Measurements from ENCODE around the gene PPP1R9B. TPM values are rescaled to one million over a fixed set of nuclear protein-coding genes. Genes with fewer than 3 reads are reported as not detected.

The PPP1R9B gene
- total RNA-seq, 1 experiment from 2014 or later: 112 TPM

GRCh38 chr17:50148226-50149090 lies 2.0 kb downstream of the PPP1R9B start:
- ChIA-PET RAD21 (ENCODE audit: low non-redundant PET in 1 of 2, low total read pairs in 2 of 2, uncharacterized antibody in 2 of 2, unreplicated experiment in 2 of 2) (no interaction called here), CTCF (interaction anchor here (0.7 to 2.3 kb wide), 3 partner anchors 13 to 21 kb away, joined by 5 read pairs; no protein-coding TSS in a partner anchor), POLR2A (no interaction called here)
- Histone ChIP-seq H3K9me2 (ENCODE audit: insufficient read depth) (no peaks in the 10 kb centered on the region), H3K4me1 (ENCODE audit: control insufficient read depth in 1 of 2, insufficient read depth in 2 of 2, low read length in 2 of 2) (peaks cover 21 to 46% of the 10 kb centered on the region in 2 experiments), H3K4me2 (ENCODE audit: low read length) (peak overlapping the region; percentile 92), H2AFZ (ENCODE audit: low read depth, low read length, poor library complexity, severe bottlenecking) (no peak overlapping the region), H4K20me1 (ENCODE audit: insufficient read depth) (no peaks in the 10 kb centered on the region), H3K4me3 (replicated peaks in 1 of 2; ENCODE audit: low read depth in 1 of 2, low read length in 2 of 2) (peak overlapping the region; percentile 76 to 97), H3K9me3 (ENCODE audit: control insufficient read depth in 1 of 2, insufficient read depth in 1 of 2, low read depth in 1 of 2, low read length in 2 of 2) (no peaks in the 10 kb centered on the region), H3K27me3 (ENCODE audit: insufficient read depth, low read length) (no peaks in the 10 kb centered on the region), H3K9ac (ENCODE audit: low read length) (peak overlapping the region; percentile 74), H3K79me2 (ENCODE audit: insufficient read depth, low read length) (peaks cover 73% of the 10 kb centered on the region), H3K27ac (ENCODE audit: low read depth, low read length) (peak overlapping the region; percentile 89), H3K36me3 (ENCODE audit: control insufficient read depth in 1 of 2, insufficient read depth in 2 of 2, low read length in 2 of 2) (peaks cover 28 to 38% of the 10 kb centered on the region in 2 experiments; a peak in 3 of 4 replicates)
- DNase-seq (ENCODE audit: low read depth, low spot score) (no peak), ATAC-seq (peak; percentile 13)
- TF ChIP-seq ZNF274 (IDR thresholded peaks at IDR 0.05; ENCODE audit: low read depth, low read length) (no peak), SP1 (IDR thresholded peaks at IDR 0.05; ENCODE audit: low read depth) (no peak), POLR2AphosphoS5 (IDR thresholded peaks at IDR 0.05; ENCODE audit: low read depth, low read length) (no peak; the same call in 1 of the 2 replicates), MAX (IDR thresholded peaks at IDR 0.05) (peak; percentile 78; the same call in 1 of the 2 replicates), CTCF (IDR thresholded peaks at IDR 0.05 in 2 of 3, conservative IDR thresholded peaks at IDR 0.05 in 1 of 3; ENCODE audit: borderline replicate concordance in 1 of 3, insufficient read depth in 1 of 3, low read depth in 2 of 3, low read length in 2 of 3) (peak in 2 of 3 experiments; percentile 17 to 33; a peak in 3 of 6 replicates), POLR2A (IDR thresholded peaks at IDR 0.05; ENCODE audit: borderline replicate concordance, extremely low read depth, insufficient read depth, insufficient read length) (no peak), ZFX (IDR thresholded peaks at IDR 0.05) (no peak)
- intact Hi-C loops (cut with micrococcal nuclease): no loop called here
- BruUV-seq (replicated peaks): no TSS peak

Data from HCT116 (cell line).